LNCaP clone FGC (cell line): Measurements from ENCODE around the gene LEKR1.
"Not testable (repeated sequence)": the region's sequence is repeated elsewhere in the genome, so short reads cannot be mapped to it uniquely, and the experiment has no call there.

ENCODE experiments used
- DNase-seq: peaks from one replicate; pipeline ENCODE4 v3.0.0-alpha.2; 2011; ENCODE audit warnings: low read depth
- H3K4me3 ChIP-seq: 2 replicates; pipeline ENCODE4 v1.5.1; 2011; ENCODE audit warnings: mild to moderate bottlenecking, low read depth, low read length, control low read depth
- TF ChIP-seq, protein P1 (sequence below): IDR thresholded peaks from 2 replicates; pipeline ENCODE4 v1.5.1; 2012; ENCODE audit warnings: mild to moderate bottlenecking; ENCODE audit not compliant: control insufficient read depth, insufficient read depth; ENCODE audit errors: extremely low read depth

Gene LEKR1

GRCh38 chr3:156859578-156859977 lies 33.4 kb downstream of the LEKR1 start:
- no peak for DNase-seq
- H3K4me3 ChIP-seq = no peak overlapping the region
- TF ChIP-seq, protein P1, sequence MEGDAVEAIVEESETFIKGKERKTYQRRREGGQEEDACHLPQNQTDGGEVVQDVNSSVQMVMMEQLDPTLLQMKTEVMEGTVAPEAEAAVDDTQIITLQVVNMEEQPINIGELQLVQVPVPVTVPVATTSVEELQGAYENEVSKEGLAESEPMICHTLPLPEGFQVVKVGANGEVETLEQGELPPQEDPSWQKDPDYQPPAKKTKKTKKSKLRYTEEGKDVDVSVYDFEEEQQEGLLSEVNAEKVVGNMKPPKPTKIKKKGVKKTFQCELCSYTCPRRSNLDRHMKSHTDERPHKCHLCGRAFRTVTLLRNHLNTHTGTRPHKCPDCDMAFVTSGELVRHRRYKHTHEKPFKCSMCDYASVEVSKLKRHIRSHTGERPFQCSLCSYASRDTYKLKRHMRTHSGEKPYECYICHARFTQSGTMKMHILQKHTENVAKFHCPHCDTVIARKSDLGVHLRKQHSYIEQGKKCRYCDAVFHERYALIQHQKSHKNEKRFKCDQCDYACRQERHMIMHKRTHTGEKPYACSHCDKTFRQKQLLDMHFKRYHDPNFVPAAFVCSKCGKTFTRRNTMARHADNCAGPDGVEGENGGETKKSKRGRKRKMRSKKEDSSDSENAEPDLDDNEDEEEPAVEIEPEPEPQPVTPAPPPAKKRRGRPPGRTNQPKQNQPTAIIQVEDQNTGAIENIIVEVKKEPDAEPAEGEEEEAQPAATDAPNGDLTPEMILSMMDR = no peak

DNA sequence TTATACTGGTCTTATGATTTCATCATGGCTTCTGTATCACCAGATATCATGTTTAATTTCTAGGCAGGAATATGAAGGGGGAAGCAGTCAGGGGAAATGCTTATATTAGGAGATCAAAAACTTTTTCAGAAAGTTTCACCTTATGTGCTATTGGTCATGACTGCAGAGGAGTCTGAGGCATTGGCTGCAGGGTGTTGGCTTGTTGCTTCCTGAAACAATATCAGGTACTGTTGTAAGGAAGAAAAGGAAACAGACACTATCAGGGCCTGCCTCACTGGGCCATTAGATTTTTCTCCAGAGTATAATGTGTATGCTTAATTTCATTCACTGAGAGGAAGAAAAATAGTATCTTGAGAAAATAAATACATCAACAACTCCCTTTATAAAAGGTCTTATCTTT lies 34.7 kb downstream of the LEKR1 start:
- TF ChIP-seq, protein P1 = no peak
- no peak for DNase-seq
- no peak overlapping the region for H3K4me3 ChIP-seq

GRCh38 chr3:156862338-156862737 lies 36.2 kb downstream of the LEKR1 start:
- no peak for DNase-seq
- no peak overlapping the region for H3K4me3 ChIP-seq
- TF ChIP-seq, protein P1 = no peak

GRCh38 chr3:156865732-156866131 lies 39.6 kb downstream of the LEKR1 start:
- peak; percentile 36 for DNase-seq
- H3K4me3 ChIP-seq = no peak overlapping the region
- TF ChIP-seq, protein P1 = peak; percentile 37

DNA sequence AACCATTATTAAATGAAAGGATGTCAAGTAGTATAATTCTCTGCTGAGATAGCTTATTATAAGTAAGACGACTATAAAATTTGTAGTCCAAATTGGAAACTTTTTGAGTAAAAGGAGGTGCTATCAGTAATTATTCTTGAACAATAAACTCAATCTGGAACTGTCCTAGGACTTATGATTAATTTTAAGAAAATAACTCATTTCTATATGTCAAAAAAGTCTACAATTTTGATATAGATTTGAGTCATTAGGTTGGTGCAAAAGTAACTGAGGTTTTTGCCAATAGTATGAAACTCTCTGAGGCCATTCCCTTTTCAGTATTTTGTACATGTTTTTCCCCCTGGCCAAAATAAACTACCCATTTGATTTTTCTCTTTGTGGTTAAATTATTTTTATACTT lies 41.0 kb downstream of the LEKR1 start:
- TF ChIP-seq, protein P1 = no peak
- no peak for DNase-seq
- no peak overlapping the region for H3K4me3 ChIP-seq

DNA sequence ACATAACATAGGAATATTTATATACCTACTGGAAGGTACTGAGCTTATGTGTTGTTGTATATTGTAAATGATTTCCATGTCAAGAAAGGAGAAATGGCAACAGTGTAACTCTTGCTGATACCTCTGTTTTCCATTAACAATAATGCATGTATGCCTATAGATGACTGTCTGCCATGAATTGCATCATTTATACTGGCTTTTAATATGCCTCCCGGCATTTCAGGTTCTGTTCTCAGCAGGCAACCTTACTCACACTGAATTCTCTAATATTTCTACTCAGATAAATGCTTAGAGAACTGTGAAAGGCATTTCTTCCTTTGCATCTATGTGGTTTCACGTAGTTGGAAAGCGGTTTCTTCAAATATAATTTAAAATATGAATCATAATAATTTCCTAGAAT lies 41.8 kb downstream of the LEKR1 start:
- no peak overlapping the region for H3K4me3 ChIP-seq
- TF ChIP-seq, protein P1 = no peak
- no peak for DNase-seq

GRCh38 chr3:156873906-156874305 lies 47.8 kb downstream of the LEKR1 start:
- TF ChIP-seq, protein P1 = no peak
- DNase-seq = no peak

GRCh38 chr3:156879491-156879890 lies 53.3 kb downstream of the LEKR1 start:
- DNase-seq, H3K4me3 ChIP-seq: not testable (repeated sequence)

More at GRCh38 chr3:156873906-156874305, 47.8 kb downstream of the LEKR1 start:
- no peak overlapping the region for H3K4me3 ChIP-seq
